Measurements from ENCODE around the gene HSPBP1. TPM values are rescaled to one million over a fixed set of nuclear protein-coding genes. Genes with fewer than 3 reads are reported as not detected.
A peak's percentile ranks its signal among the peaks of the same experiment; 100 is the strongest.

Gene HSPBP1
- total and polyA plus RNA-seq, 2 donors (not counting 3 experiments of a cell fraction or from before 2014, with no cell fraction given), result 30.4 to 47.5 TPM

- CTCF ChIA-PET, result no interaction called here
Observed at GRCh38 chr19:55251341-55252081, 28.4 kb downstream of the HSPBP1 start.

More at GRCh38 chr19:55251341-55252081, 28.4 kb downstream of the HSPBP1 start:
- BruUV-seq (replicated peaks), result no TSS peak
- Histone ChIP-seq H3K4me2 (ENCODE audit: insufficient read depth, low read length) (peak overlapping the region; percentile 27), H3K4me1 (ENCODE audit: control insufficient read depth, extremely low read depth, insufficient read depth, low read length) (peaks cover 47% of the 10 kb centered on the region), H3K79me2 (ENCODE audit: control insufficient read depth, insufficient read depth, low read length) (peaks cover 93% of the 10 kb centered on the region), H3K4me3 (replicated peaks in 1 of 3; ENCODE audit: insufficient read depth in 1 of 3, low read depth in 1 of 3, low read length in 3 of 3) (no peak overlapping the region), H3K36me3 (ENCODE audit: control insufficient read depth in 2 of 2, extremely low read depth in 1 of 2, insufficient read depth in 2 of 2, low read length in 2 of 2) (peaks cover 0 to 7% of the 10 kb centered on the region in 2 experiments), H3K9me3 (replicated peaks; ENCODE audit: control insufficient read depth, insufficient read depth, low read length) (no peaks in the 10 kb centered on the region), H2AFZ (ENCODE audit: low read depth, low read length) (no peak overlapping the region), H4K20me1 (replicated peaks; ENCODE audit: control insufficient read depth, extremely low read depth, insufficient read depth, low read length) (no peaks in the 10 kb centered on the region), H3K27me3 (ENCODE audit: control insufficient read depth in 2 of 2, insufficient read depth in 2 of 2, low read length in 2 of 2) (no peaks in the 10 kb centered on the region), H3K9me1 (replicated peaks; ENCODE audit: control insufficient read depth, extremely low read depth, insufficient read depth, low read length) (no peaks in the 10 kb centered on the region), H3K9ac (replicated peaks; ENCODE audit: extremely low read depth, insufficient read depth, low read length) (no peak overlapping the region), H3K27ac (ENCODE audit: insufficient read depth, low read depth, low read length) (peak overlapping the region; percentile 2)
- DNase-seq (ENCODE audit: low read depth, low spot score) (peak; percentile 20), FAIRE-seq (peak; percentile 87)
- dilution Hi-C loops (cut with MboI; ENCODE audit: extremely low pct_ligation_motif_present, low sequenced_read_pairs), result no loop called here
- POLR2A ChIA-PET, result no interaction called here
- intact Hi-C loops (cut with micrococcal nuclease), result loop anchor here (10.0 kb wide), 1 partner anchor 353 kb away; the partner anchor contains the start of genes ZNF524 and ZNF865
- no peak for TF ChIP-seq CTCF (IDR thresholded peaks at IDR 0.05; ENCODE audit: extremely low read depth in 1 of 2, insufficient read depth in 1 of 2, low read depth in 1 of 2, low read length in 2 of 2)
- no peak for TF ChIP-seq POLR2A (IDR thresholded peaks at IDR 0.05; ENCODE audit: low read depth, low read length)
- TF ChIP-seq MAX (IDR thresholded peaks at IDR 0.05; ENCODE audit: insufficient read depth, insufficient read length), result no peak
- no peak for TF ChIP-seq MYC (IDR thresholded peaks at IDR 0.05; ENCODE audit: low read depth, low read length)
- no peak for TF ChIP-seq JUN (IDR thresholded peaks at IDR 0.05; ENCODE audit: borderline replicate concordance, insufficient read depth, insufficient read length, low read depth)
- TF ChIP-seq POLR2AphosphoS5 (IDR thresholded peaks at IDR 0.05; ENCODE audit: insufficient read depth, low read depth, low read length), result no peak
- peak; percentile 41 for TF ChIP-seq GATA2 (IDR thresholded peaks at IDR 0.05; ENCODE audit: insufficient read depth, insufficient read length, low read depth, low read length)
- peak; percentile 62 for TF ChIP-seq FOS (IDR thresholded peaks at IDR 0.05; ENCODE audit: borderline replicate concordance, insufficient read depth, low read length)
